Measurements from ENCODE around the gene SPATA45. TPM values are rescaled to one million over a fixed set of nuclear protein-coding genes. Genes with fewer than 3 reads are reported as not detected.

SPATA45 gene
- total and polyA plus RNA-seq, 2 of the 13 experiments (the other 11 are each of a cell fraction or from before 2014, with no cell fraction given), result 0.17 to 0.64 TPM

GRCh38 chr1:212791676-212792395 lies 55.6 kb downstream of the SPATA45 start, which contains the start of the genes NSL1 and TATDN3 (continued):
- peak; percentile 99 for TF ChIP-seq PHF21A (CRISPR knock-in tag; IDR thresholded peaks at IDR 0.05)
- peak; percentile 98 for TF ChIP-seq IRF2 (CRISPR knock-in tag; IDR thresholded peaks at IDR 0.05)
- 0 out of 2 replicates have a peak, but pooled peaks have one; percentile 80 for TF ChIP-seq ZNF318 (CRISPR knock-in tag; IDR thresholded peaks at IDR 0.05)
- peak; percentile 85; the same call in 1 of the 2 replicates for TF ChIP-seq ZNF879 (CRISPR knock-in tag; IDR thresholded peaks at IDR 0.05)
- TF ChIP-seq HMG20A (CRISPR knock-in tag; IDR thresholded peaks at IDR 0.05; ENCODE audit: borderline replicate concordance), result peak; percentile 82; the same call in 1 of the 2 replicates
- TF ChIP-seq ZFP1 (CRISPR knock-in tag; IDR thresholded peaks at IDR 0.05), result no peak; the same call in 1 of the 2 replicates
- no peak; the same call in 1 of the 2 replicates for TF ChIP-seq MZF1 (CRISPR knock-in tag; IDR thresholded peaks at IDR 0.05; ENCODE audit: borderline replicate concordance)
- TF ChIP-seq KDM6A (CRISPR knock-in tag; IDR thresholded peaks at IDR 0.05; ENCODE audit: low read depth), result peak; percentile 91
- peak; percentile 93; the same call in 1 of the 2 replicates for TF ChIP-seq ZNF792 (CRISPR knock-in tag; IDR thresholded peaks at IDR 0.05)
- peak; percentile 96 for TF ChIP-seq IRF9 (CRISPR knock-in tag; IDR thresholded peaks at IDR 0.05; ENCODE audit: borderline replicate concordance)
- TF ChIP-seq SSRP1 (CRISPR knock-in tag; IDR thresholded peaks at IDR 0.05), result 0 out of 2 replicates have a peak, but pooled peaks have one; percentile 58
- TF ChIP-seq ZSCAN29 (CRISPR knock-in tag; conservative IDR thresholded peaks at IDR 0.05), result peak; percentile 98
- TF ChIP-seq ZNF142 (CRISPR knock-in tag; IDR thresholded peaks at IDR 0.05), result peak; percentile 87

Data from HepG2 (cell line).